Liver (tissue), 3 donors: ENCODE data around the gene ZNF747.

Source experiments
- ATF3 ChIP-seq: IDR thresholded peaks from 2 replicates; pipeline ENCODE4 v1.6.1; 2016; ENCODE audit warnings: antibody characterized with exemption
- CTCF ChIP-seq: fragments of 150-350 bp; IDR thresholded peaks from 2 replicates; pipeline ENCODE4 v1.5.1; 2017; ENCODE audit warnings: improper control_type of control experiment, low read depth, low read length; ENCODE audit not compliant: missing input control
- REST ChIP-seq: IDR thresholded peaks from 2 replicates; pipeline ENCODE4 v1.6.1; 2016; ENCODE audit warnings: antibody characterized with exemption, mild to moderate bottlenecking
- YY1 ChIP-seq: IDR thresholded peaks from 2 replicates; pipeline ENCODE4 v1.6.1; 2016; ENCODE audit warnings: antibody characterized with exemption, mild to moderate bottlenecking
- donor health status: healthy.
- donor health status: healthy.

- TF ChIP-seq ATF3 (no peak), YY1 (peak; percentile 100), REST (peak; percentile 18), CTCF (no peak)
Measured at GRCh38 chr16:30571445-30572322, 37.0 kb upstream of the ZNF747 start, which contains the start of gene ZNF688.
